Spleen (tissue), 7 donors: ENCODE measurements around the gene FABP7.

ENCODE experiments used
- POLR2A ChIP-seq, 3 donors: fragments of 450-650 bp; IDR thresholded peaks; one replicate each; pipeline ENCODE4 v1.5.1; 2017; ENCODE audit warnings: antibody characterized with exemption in 3 of 3, mild to moderate bottlenecking in 1 of 3
- POLR2AphosphoS5 ChIP-seq, 3 donors: sonication (generic); formaldehyde crosslinking; IDR thresholded peaks; one replicate each; pipeline ENCODE4 v1.5.1; 2017; ENCODE audit warnings: antibody characterized with exemption in 3 of 3
- TF ChIP-seq, protein P1 (sequence below), 11 experiments: fragments of 200-600 bp in 7 of 11; fragments of 450-650 bp in 4 of 11; sonication (generic) in 4 of 11; IDR thresholded peaks in 8 of 11; conservative IDR thresholded peaks in 3 of 11; 1 replicate in 7 of 11; 2 replicates in 4 of 11; pipeline versions ENCODE4 v1.4.0 to v1.8.0; 2016 to 2021; ENCODE audit warnings: antibody characterized with exemption in 11 of 11, inconsistent platforms in 4 of 11, mild to moderate bottlenecking in 1 of 11
- donor health status: DM: no; HTN: no; CAD: no; lungs with moderate emphysema.
- donor health status: DM: no; HTN: no; CAD: no.
- donor health status: DM: no; HTN: no; CAD: no.

DNA sequence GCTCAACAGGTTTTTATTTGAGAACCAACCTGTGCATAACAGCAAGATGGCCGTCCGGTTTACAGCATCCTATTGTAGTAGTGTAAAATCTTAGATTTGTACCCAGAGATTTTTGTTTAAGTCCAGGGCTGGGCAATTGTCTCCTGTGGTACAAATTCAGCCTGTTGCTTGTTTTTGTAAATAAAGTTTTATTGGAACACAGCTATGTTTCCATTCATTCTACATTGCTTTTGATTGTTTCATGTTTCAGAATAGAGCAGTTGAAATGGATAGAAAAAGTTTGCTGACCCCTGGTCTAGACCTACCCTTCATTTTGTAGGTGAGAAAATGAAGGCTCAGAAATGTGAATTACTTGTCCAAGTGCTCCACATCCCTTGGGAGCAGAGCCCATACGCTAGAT, 18.0 kb downstream of the FABP7 start:
- TF ChIP-seq, protein P1, sequence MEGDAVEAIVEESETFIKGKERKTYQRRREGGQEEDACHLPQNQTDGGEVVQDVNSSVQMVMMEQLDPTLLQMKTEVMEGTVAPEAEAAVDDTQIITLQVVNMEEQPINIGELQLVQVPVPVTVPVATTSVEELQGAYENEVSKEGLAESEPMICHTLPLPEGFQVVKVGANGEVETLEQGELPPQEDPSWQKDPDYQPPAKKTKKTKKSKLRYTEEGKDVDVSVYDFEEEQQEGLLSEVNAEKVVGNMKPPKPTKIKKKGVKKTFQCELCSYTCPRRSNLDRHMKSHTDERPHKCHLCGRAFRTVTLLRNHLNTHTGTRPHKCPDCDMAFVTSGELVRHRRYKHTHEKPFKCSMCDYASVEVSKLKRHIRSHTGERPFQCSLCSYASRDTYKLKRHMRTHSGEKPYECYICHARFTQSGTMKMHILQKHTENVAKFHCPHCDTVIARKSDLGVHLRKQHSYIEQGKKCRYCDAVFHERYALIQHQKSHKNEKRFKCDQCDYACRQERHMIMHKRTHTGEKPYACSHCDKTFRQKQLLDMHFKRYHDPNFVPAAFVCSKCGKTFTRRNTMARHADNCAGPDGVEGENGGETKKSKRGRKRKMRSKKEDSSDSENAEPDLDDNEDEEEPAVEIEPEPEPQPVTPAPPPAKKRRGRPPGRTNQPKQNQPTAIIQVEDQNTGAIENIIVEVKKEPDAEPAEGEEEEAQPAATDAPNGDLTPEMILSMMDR (IDR thresholded peaks at IDR 0.05 in 8 of 11, conservative IDR thresholded peaks at IDR 0.05 in 3 of 11) = no peak
- TF ChIP-seq POLR2A (IDR thresholded peaks at IDR 0.05) (no peak), POLR2AphosphoS5 (IDR thresholded peaks at IDR 0.05) (no peak)
